ENCODE results near the gene CFAP97D1.
A peak's percentile ranks its signal among the peaks of the same experiment; 100 is the strongest.

Gene CFAP97D1

DNA sequence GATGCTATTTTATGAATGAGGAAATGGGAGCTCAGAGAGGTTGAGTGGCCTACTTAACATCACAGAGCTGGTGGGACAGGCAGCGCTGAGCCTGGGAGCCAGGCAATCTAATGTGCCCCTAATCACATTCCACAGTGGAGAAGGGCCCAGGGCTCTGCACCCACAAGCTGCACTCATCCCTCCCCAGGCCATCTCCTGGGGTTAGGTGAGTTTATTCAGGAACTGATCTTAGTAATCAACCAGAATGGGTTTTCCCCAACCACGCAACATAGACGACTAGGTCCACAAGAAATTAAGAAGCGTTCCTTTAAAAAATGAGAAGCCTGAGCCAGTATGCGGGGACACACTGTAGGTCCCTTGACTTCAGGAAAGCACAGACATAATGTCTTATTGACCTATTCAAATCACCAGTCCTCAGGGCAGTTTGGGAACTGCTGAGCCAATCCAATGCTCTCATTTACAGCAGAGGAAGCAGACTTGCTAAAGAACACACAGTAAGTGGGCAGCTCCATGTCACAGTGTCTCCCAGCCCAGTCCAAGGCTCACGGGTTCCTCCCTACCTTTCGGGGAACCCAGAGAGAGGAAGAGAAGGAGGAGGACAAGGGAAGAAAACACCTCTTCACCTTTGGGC, 50.4 kb downstream of the CFAP97D1 start:
- ChIA-PET POLR2A (no interaction called here), CTCF (interaction anchor here (1.4 to 5.0 kb wide), 2 partner anchors 11 to 16 kb away, joined by 4 to 29 read pairs; partner anchors contain the start of gene CD300LG)
- Histone ChIP-seq H3K36me3 (ENCODE audit: control insufficient read depth in 2 of 2, insufficient read depth in 1 of 2, low read length in 2 of 2) (peaks cover 13 to 54% of the 10 kb centered on the region in 2 experiments), H3K27ac (ENCODE audit: extremely low read depth, low read depth, low read length) (no peak overlapping the region), H3K4me3 (ENCODE audit: low read depth, low read length) (no peak overlapping the region), H3K9me3 (ENCODE audit: control insufficient read depth, insufficient read depth, low read depth, low read length) (no peaks in the 10 kb centered on the region), H3K4me1 (ENCODE audit: control insufficient read depth, insufficient read depth, low read length) (peaks cover 3% of the 10 kb centered on the region; the same call in 1 of the 2 replicates)
- no peak for TF ChIP-seq ZNF747 (tag by site-specific recombination; IDR thresholded peaks at IDR 0.05)
- TF ChIP-seq, protein P1, sequence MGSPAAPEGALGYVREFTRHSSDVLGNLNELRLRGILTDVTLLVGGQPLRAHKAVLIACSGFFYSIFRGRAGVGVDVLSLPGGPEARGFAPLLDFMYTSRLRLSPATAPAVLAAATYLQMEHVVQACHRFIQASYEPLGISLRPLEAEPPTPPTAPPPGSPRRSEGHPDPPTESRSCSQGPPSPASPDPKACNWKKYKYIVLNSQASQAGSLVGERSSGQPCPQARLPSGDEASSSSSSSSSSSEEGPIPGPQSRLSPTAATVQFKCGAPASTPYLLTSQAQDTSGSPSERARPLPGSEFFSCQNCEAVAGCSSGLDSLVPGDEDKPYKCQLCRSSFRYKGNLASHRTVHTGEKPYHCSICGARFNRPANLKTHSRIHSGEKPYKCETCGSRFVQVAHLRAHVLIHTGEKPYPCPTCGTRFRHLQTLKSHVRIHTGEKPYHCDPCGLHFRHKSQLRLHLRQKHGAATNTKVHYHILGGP (tag by site-specific recombination; IDR thresholded peaks at IDR 0.05), result no peak
- TF ChIP-seq, protein P2, sequence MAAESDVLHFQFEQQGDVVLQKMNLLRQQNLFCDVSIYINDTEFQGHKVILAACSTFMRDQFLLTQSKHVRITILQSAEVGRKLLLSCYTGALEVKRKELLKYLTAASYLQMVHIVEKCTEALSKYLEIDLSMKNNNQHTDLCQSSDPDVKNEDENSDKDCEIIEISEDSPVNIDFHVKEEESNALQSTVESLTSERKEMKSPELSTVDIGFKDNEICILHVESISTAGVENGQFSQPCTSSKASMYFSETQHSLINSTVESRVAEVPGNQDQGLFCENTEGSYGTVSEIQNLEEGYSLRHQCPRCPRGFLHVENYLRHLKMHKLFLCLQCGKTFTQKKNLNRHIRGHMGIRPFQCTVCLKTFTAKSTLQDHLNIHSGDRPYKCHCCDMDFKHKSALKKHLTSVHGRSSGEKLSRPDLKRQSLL (tag by site-specific recombination; IDR thresholded peaks at IDR 0.05), result no peak
- TF ChIP-seq ZNF274 (IDR thresholded peaks at IDR 0.05; ENCODE audit: low read length), result no peak
- no peak for TF ChIP-seq ZNF274 (tag by site-specific recombination; IDR thresholded peaks at IDR 0.05; ENCODE audit: borderline replicate concordance)
- TF ChIP-seq ZNF501 (tag by site-specific recombination; IDR thresholded peaks at IDR 0.05), result no peak
- no peak for TF ChIP-seq ZBTB1 (tag by site-specific recombination; IDR thresholded peaks at IDR 0.05)
- TF ChIP-seq ZNF514 (tag by site-specific recombination; IDR thresholded peaks at IDR 0.05), result no peak
- no peak for TF ChIP-seq RBAK (tag by site-specific recombination; IDR thresholded peaks at IDR 0.05)
- TF ChIP-seq, protein P3, sequence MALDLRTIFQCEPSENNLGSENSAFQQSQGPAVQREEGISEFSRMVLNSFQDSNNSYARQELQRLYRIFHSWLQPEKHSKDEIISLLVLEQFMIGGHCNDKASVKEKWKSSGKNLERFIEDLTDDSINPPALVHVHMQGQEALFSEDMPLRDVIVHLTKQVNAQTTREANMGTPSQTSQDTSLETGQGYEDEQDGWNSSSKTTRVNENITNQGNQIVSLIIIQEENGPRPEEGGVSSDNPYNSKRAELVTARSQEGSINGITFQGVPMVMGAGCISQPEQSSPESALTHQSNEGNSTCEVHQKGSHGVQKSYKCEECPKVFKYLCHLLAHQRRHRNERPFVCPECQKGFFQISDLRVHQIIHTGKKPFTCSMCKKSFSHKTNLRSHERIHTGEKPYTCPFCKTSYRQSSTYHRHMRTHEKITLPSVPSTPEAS (tag by site-specific recombination; IDR thresholded peaks at IDR 0.05), result no peak
- TF ChIP-seq, protein P4, sequence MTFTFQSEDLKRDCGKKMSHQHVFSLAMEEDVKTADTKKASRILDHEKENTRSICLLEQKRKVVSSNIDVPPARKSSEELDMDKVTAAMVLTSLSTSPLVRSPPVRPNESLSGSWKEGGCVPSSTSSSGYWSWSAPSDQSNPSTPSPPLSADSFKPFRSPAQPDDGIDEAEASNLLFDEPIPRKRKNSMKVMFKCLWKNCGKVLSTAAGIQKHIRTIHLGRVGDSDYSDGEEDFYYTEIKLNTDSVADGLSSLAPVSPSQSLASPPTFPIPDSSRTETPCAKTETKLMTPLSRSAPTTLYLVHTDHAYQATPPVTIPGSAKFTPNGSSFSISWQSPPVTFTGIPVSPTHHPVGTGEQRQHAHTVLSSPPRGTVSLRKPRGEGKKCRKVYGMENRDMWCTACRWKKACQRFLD (tag by site-specific recombination; IDR thresholded peaks at IDR 0.05), result no peak
- no peak for TF ChIP-seq ZBTB21 (tag by site-specific recombination; IDR thresholded peaks at IDR 0.05)
- TF ChIP-seq, protein P5, sequence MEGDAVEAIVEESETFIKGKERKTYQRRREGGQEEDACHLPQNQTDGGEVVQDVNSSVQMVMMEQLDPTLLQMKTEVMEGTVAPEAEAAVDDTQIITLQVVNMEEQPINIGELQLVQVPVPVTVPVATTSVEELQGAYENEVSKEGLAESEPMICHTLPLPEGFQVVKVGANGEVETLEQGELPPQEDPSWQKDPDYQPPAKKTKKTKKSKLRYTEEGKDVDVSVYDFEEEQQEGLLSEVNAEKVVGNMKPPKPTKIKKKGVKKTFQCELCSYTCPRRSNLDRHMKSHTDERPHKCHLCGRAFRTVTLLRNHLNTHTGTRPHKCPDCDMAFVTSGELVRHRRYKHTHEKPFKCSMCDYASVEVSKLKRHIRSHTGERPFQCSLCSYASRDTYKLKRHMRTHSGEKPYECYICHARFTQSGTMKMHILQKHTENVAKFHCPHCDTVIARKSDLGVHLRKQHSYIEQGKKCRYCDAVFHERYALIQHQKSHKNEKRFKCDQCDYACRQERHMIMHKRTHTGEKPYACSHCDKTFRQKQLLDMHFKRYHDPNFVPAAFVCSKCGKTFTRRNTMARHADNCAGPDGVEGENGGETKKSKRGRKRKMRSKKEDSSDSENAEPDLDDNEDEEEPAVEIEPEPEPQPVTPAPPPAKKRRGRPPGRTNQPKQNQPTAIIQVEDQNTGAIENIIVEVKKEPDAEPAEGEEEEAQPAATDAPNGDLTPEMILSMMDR (tag by site-specific recombination; IDR thresholded peaks at IDR 0.05), result no peak
- TF ChIP-seq SALL2 (tag by site-specific recombination; IDR thresholded peaks at IDR 0.05; ENCODE audit: borderline replicate concordance), result no peak

DNA sequence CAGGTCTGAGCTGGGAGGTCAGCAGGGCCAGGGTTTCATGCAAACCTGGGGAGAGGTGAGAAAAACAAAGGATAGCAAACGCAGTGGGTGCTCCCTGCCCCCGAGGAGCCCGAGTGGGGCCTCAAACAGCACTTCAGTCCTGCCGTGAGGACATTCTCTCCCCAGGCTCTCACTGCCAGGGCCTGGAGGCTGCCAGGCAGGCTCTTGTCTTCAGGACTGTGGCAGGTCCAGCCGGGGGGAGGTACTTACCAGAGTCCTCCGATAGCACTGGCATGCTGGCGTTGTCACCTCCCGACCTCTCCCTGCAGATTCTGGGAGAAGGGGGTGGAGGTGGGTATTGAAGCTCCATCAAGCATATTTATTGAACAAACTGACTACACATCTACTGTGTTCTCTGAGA, 51.4 kb downstream of the CFAP97D1 start:
- Histone ChIP-seq H3K9me3 (ENCODE audit: control insufficient read depth, insufficient read depth, low read depth, low read length) (no peaks in the 10 kb centered on the region), H3K27ac (ENCODE audit: extremely low read depth, low read depth, low read length) (no peak overlapping the region), H3K36me3 (ENCODE audit: control insufficient read depth in 2 of 2, insufficient read depth in 1 of 2, low read length in 2 of 2) (peaks cover 12 to 45% of the 10 kb centered on the region in 2 experiments), H3K4me1 (ENCODE audit: control insufficient read depth, insufficient read depth, low read length) (peaks cover 3% of the 10 kb centered on the region; the same call in 1 of the 2 replicates), H3K4me3 (ENCODE audit: low read depth, low read length) (no peak overlapping the region)
- CTCF ChIA-PET, result interaction anchor here (0.9 to 5.0 kb wide), 3 partner anchors 9 to 15 kb away, joined by 3 to 29 read pairs (median 4); partner anchors contain the start of gene CD300LG
- 0 out of 2 replicates have a peak, but pooled peaks have one; percentile 26 for TF ChIP-seq ZIC2 (tag by site-specific recombination; IDR thresholded peaks at IDR 0.05)
- no peak for TF ChIP-seq ZNF837 (tag by site-specific recombination; IDR thresholded peaks at IDR 0.05)
- POLR2A ChIA-PET, result no interaction called here

All from HEK293 (cell line).